ENCODE measurements around the gene ADGRL3.

GRCh38 chr4:61553557-61554125, 353.5 kb downstream of the ADGRL3 start:
- no peak for TF ChIP-seq CTCF (IDR thresholded peaks at IDR 0.05)
- no peak for TF ChIP-seq POLR2A (IDR thresholded peaks at IDR 0.05)

All from transverse colon (tissue), 3 donors.